OCI-LY7 (cell line): ENCODE measurements around the gene NEK11.

Source experiments
- CTCF ChIP-seq: fragments of 200-600 bp; sonication (generic); conservative IDR thresholded peaks from 2 replicates; pipeline ENCODE4 v1.5.1; 2014; ENCODE audit warnings: mild to moderate bottlenecking, antibody characterized with exemption, low read length, moderate library complexity, mixed read lengths
- EZH2phosphoT487 ChIP-seq: fragments of 200-600 bp; sonication (generic); IDR thresholded peaks from 2 replicates; pipeline ENCODE4 v1.6.1; 2018; ENCODE audit warnings: low read depth, borderline replicate concordance, mild to moderate bottlenecking, mixed run types, antibody characterized with exemption, low read length, moderate library complexity, mixed read lengths

- TF ChIP-seq CTCF (no peak), EZH2phosphoT487 (no peak)
These were observed 2.2 kb downstream of the NEK11 start for GRCh38 chr3:131028844-131029243.
